HG02884 (cell line): ENCODE measurements around the gene CDCA7L.

Experiments
- ATAC-seq: cut with Tn5 transposase; IDR thresholded peaks from one replicate; pipeline ENCODE4 v1.9.1; 2021; ENCODE audit warnings: mild to moderate bottlenecking, moderate library complexity; ENCODE audit not compliant: unreplicated experiment

CDCA7L gene, protein sequence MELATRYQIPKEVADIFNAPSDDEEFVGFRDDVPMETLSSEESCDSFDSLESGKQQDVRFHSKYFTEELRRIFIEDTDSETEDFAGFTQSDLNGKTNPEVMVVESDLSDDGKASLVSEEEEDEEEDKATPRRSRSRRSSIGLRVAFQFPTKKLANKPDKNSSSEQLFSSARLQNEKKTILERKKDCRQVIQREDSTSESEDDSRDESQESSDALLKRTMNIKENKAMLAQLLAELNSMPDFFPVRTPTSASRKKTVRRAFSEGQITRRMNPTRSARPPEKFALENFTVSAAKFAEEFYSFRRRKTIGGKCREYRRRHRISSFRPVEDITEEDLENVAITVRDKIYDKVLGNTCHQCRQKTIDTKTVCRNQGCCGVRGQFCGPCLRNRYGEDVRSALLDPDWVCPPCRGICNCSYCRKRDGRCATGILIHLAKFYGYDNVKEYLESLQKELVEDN

DNA sequence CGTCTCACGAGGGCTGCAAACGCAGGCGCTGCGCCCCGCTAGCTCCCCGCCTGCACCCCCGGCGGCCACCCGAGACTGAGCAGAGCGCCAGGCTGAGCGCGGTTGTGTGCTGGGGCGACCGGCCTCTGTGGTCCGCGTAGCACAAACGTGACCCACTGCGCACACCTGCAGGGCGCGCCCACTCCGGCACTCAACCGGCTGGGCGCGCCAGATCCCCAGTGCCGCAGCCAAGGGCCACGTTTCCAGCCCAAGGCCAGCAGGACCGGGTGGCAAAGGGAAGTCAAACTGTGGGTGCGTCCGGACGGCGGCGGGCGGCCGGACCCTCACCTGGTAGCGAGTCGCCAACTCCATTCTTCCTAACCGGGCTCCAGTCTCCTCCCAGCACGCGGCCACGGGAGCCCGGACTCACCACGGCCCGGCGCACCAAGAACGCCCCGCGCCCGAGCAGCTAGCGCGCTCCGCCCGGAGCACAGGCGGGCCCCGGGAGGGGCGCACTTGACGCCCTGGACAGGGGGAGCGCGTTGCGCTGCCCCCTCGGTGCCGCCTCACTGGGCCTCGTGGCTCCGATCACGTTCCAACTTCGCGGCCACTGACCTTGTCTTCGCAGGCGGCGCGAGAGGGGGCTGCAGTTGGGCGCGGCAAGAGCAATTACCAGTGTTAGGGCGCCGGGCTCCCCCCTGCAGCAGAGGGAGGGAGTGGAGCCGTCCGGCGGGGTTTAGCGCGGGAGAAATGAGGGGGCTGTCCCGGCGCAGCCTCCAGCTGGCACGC, at the start of gene CDCA7L:
CDCA7L (minus strand) TSS at position 446 of the 768 bp plus-strand sequence; CDS start at position 351, 95 bp downstream.
- peak; percentile 83 for ATAC-seq

DNA sequence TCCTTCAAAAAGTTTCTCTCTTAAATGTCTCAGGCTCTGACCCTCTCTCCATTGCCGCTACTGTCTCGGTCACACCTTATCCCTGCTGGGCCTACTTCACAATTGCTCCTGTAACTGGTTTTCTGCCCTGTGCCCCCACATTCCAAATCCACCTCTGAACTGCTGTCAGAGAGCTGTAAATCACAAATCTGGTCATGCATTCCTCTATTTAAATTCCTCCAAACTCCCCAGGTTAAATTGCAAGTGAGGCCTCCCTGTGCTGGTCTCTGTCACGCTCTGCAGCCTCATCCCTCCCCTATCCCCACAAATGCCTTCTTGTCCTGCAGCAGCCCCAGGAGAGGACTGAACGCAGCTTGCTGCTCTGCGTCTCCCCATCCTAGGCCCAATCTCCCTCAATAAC, 40.4 kb upstream of the CDCA7L start:
- ATAC-seq, result no peak

GRCh38 chr7:21984042-21984441, 38.3 kb upstream of the CDCA7L start:
- ATAC-seq, result no peak

DNA sequence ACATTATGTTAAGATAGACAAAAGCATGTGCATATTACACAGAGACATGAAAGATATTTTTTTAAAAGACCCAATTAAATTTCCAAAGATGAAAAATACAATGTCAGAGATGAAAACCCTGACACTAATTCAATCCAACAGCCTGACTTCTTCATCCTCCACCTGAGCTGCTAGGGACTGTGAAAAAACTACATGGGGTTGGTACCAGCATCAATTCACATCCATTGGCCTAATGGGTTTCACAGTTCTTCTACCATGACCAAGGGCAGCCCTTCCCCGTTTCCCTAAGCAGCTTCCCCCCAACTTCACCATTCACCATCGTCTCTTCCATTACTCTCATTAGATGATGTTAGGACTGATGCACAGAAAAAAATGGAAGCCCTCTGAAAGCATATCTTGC, 37.4 kb upstream of the CDCA7L start:
- ATAC-seq, result no peak

- no peak for ATAC-seq
Observed at GRCh38 chr7:21981524-21981923, 35.8 kb upstream of the CDCA7L start.

DNA sequence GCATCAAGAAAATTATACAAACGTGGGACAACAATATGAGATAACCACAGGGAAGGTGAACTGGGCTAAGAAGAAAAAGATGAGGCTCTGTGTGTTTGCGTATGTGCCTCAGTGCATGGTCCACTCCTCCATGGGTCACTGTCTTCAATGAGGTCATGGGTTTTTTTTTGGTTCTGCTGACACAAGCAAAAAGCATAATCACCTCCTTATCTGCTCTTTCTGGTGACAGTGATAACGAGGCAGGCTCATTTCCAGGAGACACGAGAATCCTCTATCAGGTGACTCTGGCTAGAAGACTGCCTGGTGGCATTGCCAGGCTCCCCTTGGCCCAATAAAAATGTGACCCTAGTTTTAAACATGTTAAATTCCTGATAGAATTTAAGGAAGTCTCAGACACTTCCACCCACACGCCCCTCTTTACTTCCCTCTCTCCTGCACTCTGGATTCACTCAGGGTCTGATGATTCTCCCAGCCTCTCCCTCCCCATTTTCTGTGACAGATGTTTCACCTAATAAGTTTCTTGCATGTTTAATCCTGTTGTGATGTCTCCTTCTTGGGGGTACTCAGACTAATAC, 35.3 kb upstream of the CDCA7L start:
- ATAC-seq, result no peak

DNA sequence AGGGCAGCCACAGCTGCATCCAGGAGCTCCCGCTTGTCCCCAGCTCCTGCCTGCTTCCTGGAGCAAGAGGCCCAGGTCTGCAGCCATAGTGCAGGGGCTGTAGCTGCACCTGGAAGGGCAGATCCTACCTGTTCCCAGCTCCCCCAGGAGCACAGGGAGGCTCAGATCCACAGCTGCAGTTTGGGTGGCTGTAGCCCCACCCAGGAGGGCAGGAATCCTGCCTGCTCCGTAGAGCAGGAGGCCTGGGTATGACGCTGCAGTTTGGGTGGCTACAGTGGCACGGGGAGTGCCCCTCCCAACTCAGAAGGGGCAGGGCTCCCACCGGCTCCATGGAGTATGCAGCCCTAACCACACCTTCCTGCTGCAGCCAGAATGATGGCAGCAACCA, 26.7 kb upstream of the CDCA7L start:
- no peak for ATAC-seq

DNA sequence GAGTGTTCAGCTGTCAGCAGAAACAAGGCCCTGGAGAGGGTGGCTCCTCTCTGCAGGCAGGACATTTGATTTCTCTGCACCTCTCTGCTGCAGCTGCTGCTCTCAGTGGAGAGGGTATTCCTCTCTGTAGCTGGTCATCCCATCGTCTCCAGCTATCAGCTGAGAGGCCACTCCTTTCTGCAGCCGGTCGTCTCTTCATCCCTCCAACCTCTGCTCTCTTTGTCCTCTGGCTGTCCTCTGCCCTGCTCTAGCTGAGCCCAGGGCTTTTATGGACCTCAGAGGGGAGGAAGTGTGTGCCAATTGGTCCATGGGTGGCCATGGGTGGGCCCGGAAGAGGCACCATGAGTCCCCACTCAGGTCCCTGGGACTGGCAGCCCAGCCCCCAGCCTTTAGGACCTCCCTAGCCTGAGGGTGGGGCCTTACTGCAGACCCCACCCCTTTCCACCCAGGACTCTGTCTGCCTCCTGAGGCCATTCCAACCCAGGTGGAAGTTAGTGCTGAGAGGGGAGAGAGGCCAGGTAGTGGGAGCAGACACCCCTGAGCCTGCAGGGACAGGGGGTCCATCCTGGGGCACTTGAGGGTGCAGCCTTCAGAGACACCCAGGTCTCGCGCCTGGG, 26.2 kb upstream of the CDCA7L start:
- ATAC-seq, result no peak

DNA sequence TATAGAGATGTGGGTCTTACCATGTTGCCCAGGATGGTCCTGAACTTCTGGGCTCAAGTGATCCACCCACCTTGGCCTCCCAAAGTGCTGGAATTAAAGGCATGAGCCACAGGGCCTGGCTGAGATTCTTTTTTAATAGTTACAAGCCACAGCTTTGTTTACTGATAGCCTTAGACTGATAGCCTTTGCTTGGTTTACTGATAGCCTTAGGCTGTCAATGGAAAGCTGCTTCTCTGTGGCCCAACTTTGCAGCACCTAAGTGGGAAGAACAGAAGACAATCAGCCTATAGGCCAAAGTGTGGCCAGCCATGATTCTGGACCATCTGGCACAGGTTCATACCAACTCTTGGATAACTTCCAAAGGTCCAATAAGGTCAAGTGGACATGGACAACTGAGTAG, 24.1 kb upstream of the CDCA7L start:
- no peak for ATAC-seq

DNA sequence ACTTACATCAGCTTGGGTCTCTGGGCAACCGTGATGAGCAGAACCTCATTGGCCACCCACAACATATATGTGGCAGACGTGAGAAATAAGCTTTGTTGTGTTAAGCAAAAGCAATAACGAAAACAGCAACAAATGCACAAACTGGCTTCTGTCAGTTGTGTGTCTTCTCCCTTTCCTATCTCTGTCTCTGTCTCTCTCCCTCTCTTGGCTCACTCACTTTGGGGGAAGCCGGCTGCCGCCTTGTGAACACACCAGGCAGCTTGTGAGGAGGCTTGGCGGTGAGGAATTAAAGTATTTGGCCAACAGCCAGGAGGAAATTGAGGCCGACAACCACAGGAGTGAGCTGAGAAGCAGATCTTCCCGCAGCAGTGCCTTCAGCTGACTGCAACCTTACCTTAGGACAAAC, 21.9 kb upstream of the CDCA7L start:
- ATAC-seq, result no peak

DNA sequence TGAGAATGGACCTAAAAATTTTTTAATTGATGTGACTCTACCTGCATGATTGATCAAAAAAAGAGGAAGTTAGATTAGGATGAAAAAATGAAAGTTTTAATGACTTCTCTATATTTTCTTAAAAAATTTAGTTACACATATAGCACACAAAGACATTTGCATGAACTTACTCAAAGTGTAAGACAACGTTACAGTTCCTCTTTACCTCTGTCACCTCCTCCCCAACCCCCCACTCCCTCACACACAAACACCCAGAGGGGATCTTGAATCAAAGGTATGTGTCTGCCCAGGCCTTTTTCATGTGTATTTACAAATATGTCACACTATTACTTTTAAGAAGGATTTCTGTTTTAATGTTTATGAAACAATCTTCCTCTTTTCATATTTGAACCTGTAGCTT, 20.6 kb upstream of the CDCA7L start:
- peak; percentile 88 for ATAC-seq

GRCh38 chr7:21965291-21965690, 19.6 kb upstream of the CDCA7L start:
- ATAC-seq, result no peak

DNA sequence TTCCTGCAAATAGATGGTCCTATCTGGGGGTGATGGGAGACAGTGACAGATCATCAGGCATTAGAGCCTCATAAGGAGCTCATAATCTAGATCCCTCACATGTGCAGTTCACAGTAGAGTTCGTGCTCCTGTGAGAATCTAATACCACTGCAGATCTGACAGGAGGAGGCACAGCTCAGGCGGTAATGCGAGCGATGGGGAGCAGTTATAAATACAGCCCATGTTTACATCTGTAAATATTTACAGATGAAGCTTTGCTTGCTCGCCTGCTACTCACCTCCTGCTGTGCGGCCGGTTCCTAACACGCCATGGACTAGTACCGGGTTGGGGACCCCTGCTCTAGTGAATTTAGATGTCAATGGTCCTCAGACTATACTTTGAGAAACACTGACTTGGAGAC, 17.0 kb upstream of the CDCA7L start:
- no peak for ATAC-seq

DNA sequence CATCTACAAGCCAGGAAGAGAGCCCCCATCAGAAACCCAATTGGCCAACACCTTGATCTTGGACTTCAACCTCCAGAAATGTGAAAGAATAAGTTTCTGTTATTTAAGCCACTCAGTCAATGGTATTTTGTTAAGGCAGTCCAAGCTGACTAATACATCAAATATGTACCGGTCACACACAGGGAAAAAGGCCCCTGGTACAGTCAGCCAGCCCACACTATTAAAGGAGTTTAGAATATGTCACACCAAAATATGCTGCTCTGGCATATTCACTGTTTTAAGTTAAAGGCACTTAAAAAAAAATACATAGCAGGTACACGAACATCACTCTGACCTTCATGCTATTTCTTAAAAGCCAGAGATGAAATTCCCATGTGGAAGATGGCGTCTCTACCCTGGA, 15.2 kb upstream of the CDCA7L start:
- no peak for ATAC-seq

- ATAC-seq, result no peak
Observed at GRCh38 chr7:21959387-21959776, 13.7 kb upstream of the CDCA7L start.

DNA sequence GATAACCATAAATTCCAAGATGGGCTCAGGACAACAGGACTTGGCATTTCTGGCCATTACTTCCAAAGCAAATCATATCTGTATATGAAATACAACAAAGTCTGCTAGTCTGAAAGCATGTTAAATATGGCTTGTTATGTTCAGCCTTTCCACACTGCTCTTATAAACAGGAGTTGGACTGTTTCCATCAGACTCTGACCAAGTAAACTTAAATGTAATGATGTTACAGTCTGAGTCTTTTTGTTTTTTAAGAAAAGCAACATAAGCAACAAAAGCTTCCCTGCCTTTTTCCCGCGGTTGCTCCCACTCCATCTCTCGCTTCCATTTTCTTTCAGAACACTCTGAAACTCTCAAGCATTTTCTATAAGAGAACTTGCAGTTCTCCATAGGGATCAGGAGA, 8.1 kb upstream of the CDCA7L start:
- no peak for ATAC-seq

GRCh38 chr7:21948887-21949540, 3.3 kb upstream of the CDCA7L start:
- ATAC-seq, result no peak

DNA sequence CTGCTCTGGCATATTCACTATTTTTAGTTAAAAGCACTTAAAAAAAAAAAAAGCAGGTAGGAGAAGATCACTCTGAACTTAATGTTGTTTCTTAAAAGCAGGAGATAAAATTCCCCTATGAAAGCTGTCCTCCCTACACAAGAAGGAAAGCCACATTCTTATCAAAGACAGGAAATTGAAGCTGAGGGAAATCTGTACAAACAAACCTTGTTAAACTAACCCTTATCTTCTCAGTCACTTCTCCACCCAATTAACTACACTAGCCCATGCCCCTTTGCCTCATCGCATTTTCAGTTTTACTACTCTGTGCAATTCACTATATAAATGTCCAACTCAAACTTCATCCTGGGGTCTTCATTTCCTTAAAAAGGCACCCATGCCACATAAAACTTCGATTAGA, 2.7 kb upstream of the CDCA7L start:
- no peak for ATAC-seq

- ATAC-seq, result no peak
Observed at GRCh38 chr7:21947946-21948345, 2.2 kb upstream of the CDCA7L start.

DNA sequence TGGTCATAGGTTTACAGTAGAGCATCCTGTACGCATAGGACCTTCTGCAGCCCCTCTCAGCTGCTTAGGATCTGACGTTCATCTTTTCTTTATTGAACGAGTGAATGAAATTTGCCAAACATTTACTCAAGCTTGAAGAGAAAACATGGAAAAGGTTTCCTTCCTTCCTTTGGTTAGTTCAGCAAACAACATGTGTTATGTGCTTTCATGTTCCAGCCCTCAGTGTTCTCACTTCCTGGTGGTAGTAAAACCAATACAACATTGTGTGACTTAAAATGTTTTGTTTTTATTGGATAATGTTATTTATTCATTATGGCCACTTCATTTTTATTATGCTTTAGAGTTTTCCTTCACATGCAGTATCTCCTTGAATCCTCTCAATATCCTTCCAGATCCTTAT, 1.4 kb upstream of the CDCA7L start:
- ATAC-seq, result no peak

DNA sequence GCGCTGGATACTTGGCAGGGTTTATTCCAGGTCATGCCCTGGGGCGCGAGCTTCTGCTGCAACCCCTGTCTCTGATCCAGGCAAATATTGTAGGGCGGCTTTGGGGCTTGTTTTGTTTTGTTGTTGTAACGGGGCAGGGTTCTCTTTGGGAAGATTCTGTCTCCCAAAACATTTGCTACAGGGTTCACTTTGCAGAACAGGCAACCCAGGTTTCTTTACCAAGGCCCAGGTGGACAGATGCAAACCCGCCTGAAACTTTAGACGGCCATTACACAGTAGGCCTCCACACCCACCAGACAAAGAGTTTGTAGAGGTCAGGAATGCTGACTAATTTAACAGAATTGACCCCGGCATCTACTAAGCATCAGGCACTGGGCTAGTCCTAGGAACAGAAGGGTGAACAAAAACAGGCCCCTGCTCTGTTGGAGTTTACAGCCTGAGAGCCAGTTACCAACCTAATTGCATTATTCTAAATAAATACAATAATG, 567 bp upstream of the CDCA7L start:
- no peak for ATAC-seq
